NK-92 (cell line): ENCODE measurements around the gene SMURF1.

Experiments
- DNase-seq: peaks from one replicate; lab custom pipeline; 2025; ENCODE audit not compliant: unreplicated experiment; lab: John Stamatoyannopoulos, UW

Gene SMURF1

GRCh38 chr7:98993024-98993897 is 150.6 kb downstream of the SMURF1 start:
- no peak for DNase-seq

DNA sequence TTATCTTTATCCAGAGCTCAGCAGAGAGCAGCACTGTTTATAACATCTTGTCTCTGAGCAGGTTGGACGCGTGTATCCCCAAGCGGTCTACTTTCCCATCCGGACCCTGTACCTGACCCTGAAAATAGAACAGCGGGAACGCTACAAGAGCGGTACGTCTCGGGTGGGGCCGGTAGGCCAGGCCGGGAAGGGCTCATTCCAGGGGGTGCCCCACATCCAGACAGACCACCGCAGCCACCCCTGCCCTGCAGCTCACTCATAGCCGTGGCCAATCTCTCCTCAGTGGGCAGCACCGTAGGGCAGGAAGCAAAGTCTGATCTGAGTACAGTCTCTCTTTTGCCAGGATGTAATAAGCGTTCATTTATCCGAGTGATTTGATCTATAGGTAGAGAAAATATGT is 151.8 kb downstream of the SMURF1 start:
- DNase-seq = no peak

- DNase-seq = no peak
Measured at GRCh38 chr7:98991141-98991540, 152.8 kb downstream of the SMURF1 start.

DNA sequence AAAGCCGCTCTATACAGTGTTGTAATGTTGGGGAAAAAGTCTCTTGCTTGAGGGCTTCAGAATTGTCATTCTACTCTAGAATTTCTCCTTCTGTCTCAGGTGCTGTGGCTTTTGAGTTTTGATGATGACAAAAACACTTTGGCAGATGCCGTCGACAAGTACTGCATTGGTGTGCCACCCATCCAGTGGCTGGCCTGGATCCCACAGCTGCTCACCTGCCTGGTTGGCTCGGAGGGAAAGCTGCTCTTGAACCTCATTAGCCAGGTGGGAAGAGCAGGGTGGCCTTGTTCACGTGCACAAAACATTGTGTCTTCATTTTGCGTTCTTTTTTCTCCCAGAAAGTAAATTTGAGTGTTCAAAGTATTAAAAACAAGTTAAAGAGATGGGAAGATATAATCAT is 153.6 kb downstream of the SMURF1 start:
- DNase-seq = no peak

- no peak for DNase-seq
Measured at GRCh38 chr7:98988641-98989040, 155.3 kb downstream of the SMURF1 start.

DNA sequence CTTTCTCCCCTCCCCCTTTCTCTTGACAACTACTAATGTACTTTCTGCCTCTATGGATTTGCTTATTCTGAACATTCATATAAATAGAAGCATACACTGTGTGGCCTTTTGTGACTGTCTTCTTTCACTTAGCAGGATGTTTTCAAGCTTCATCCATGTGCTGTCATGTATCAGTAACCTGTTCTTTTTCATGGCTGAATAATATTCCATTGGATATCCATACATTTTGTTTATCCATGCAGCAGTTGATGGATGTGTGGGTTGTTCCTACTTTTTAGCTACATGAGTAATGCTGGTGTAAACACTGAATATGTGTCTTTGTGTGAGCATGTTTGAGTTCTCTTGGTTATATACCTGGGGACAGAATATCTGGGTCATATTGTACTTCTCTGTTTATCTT is 158.0 kb downstream of the SMURF1 start:
- no peak for DNase-seq

GRCh38 chr7:98985406-98985805 is 158.5 kb downstream of the SMURF1 start:
- no peak for DNase-seq

GRCh38 chr7:98984126-98984525 is 159.8 kb downstream of the SMURF1 start:
- DNase-seq = no peak

- DNase-seq = no peak
Measured at GRCh38 chr7:98982686-98983085, 161.2 kb downstream of the SMURF1 start.

GRCh38 chr7:98981701-98982100 is 162.2 kb downstream of the SMURF1 start:
- DNase-seq = no peak

DNA sequence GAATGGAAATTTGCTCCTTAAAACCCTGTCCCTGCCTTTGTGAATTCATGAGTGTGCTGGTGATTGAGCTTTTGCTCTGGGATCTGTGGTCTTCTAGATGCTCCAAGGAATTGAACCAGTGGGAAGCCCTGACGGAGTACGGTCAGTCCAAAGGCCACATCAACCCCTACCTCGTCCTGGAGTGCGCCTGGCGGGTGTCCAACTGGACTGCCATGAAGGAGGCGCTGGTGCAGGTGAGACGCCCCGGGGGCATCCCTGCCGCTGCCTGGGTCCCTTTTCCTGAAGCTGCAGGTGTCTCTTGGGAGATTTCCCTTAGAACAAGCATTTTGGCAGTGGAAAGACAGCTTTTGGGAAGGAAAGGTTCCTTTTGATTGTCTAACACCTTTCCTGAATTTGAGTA is 165.2 kb downstream of the SMURF1 start:
- no peak for DNase-seq
